H1 (cell line): Measurements from ENCODE around the gene SELENOS. TPM values are rescaled to one million over a fixed set of nuclear protein-coding genes. Genes with fewer than 3 reads are reported as not detected.

Source experiments
- CTCF ChIA-PET: fragments of 300-600 bp; sonication (Branson Sonifier 250); formaldehyde crosslinking; loops from one replicate; lab custom pipeline; 2021; ENCODE audit not compliant: partially characterized antibody; lab: Charles Lee
- POLR2A ChIA-PET: fragments of 300-600 bp; sonication (Branson Sonifier 250); formaldehyde crosslinking; loops from one replicate; lab custom pipeline; 2021; ENCODE audit warnings: inconsistent platforms; ENCODE audit not compliant: partially characterized antibody; lab: Charles Lee
- DNase-seq, 2 experiments: peaks; one replicate each; pipeline versions ENCODE4 v3.0.0 to v3.0.0-alpha.2; 2010 to 2022; ENCODE audit warnings: low spot score in 2 of 2, low read depth in 1 of 2, mixed read lengths in 1 of 2
- FAIRE-seq: peaks from 2 replicates; lab custom pipeline; 2011; peaks lifted over from hg19 to GRCh38; lab: Jason Lieb, UNC
- H2AFZ ChIP-seq: 2 replicates; pipeline ENCODE4 v1.8.1; 2012; ENCODE audit warnings: low read length, inconsistent platforms
- H2AK5ac ChIP-seq: 2 replicates; pipeline ENCODE4 v1.6.1; 2013; ENCODE audit warnings: low read depth, low read length
- H2BK120ac ChIP-seq: replicated peaks from 2 replicates; pipeline ENCODE3; 2013; ENCODE audit warnings: low read depth, low read length, inconsistent platforms
- H2BK12ac ChIP-seq: 2 replicates; pipeline ENCODE4 v1.6.1; 2013; ENCODE audit warnings: low read depth, low read length
- H2BK15ac ChIP-seq: 2 replicates; pipeline ENCODE4 v1.6.1; 2013; ENCODE audit warnings: low read length
- H2BK20ac ChIP-seq: 2 replicates; pipeline ENCODE4 v1.6.1; 2013; ENCODE audit warnings: low read length
- H2BK5ac ChIP-seq: 2 replicates; pipeline ENCODE4 v1.6.1; 2013; ENCODE audit warnings: low read depth, low read length
- H3K14ac ChIP-seq: 2 replicates; pipeline ENCODE4 v1.6.1; 2013; ENCODE audit warnings: inconsistent platforms; ENCODE audit not compliant: insufficient read length
- H3K18ac ChIP-seq: 2 replicates; pipeline ENCODE4 v1.6.1; 2013; ENCODE audit warnings: low read length; ENCODE audit errors: extremely low read depth
- H3K23ac ChIP-seq: 2 replicates; pipeline ENCODE4 v1.6.1; 2013; ENCODE audit warnings: inconsistent platforms; ENCODE audit not compliant: insufficient read length
- H3K23me2 ChIP-seq: 2 replicates; pipeline ENCODE4 v1.6.1; 2013; ENCODE audit warnings: low read depth, low read length
- H3K27ac ChIP-seq: 2 replicates; pipeline ENCODE4 v1.6.1; 2011; ENCODE audit warnings: low read depth, low read length, inconsistent platforms
- H3K27me3 ChIP-seq, 4 experiments: replicated peaks in 1 of 4; 1 replicate in 1 of 4; 2 replicates in 3 of 4; pipeline versions ENCODE4 v1.6.1 to v1.8.1; 2011 to 2013; ENCODE audit warnings: low read length in 3 of 4, mild to moderate bottlenecking in 3 of 4, inconsistent platforms in 2 of 4, mixed read lengths in 2 of 4, moderate library complexity in 1 of 4; ENCODE audit not compliant: control insufficient read depth in 3 of 4, insufficient read depth in 3 of 4; ENCODE audit errors: extremely low read depth in 1 of 4
- H3K36me3 ChIP-seq, 4 experiments: 2 replicates each; pipeline versions ENCODE4 v1.6.1 to v1.8.1; 2011 to 2013; ENCODE audit warnings: mild to moderate bottlenecking in 4 of 4, low read length in 3 of 4, moderate library complexity in 2 of 4, control low read depth in 1 of 4, inconsistent platforms in 1 of 4; ENCODE audit not compliant: insufficient read depth in 4 of 4, control insufficient read depth in 2 of 4
- H3K4ac ChIP-seq: replicated peaks from 2 replicates; pipeline ENCODE3; 2013; ENCODE audit warnings: low read length, low read depth, mixed read lengths, inconsistent platforms; ENCODE audit not compliant: insufficient read length
- H3K4me1 ChIP-seq, 4 experiments: replicated peaks in 1 of 4; 1 replicate in 1 of 4; 2 replicates in 3 of 4; pipeline versions ENCODE4 v1.6.1 to v1.8.1; 2011 to 2013; ENCODE audit warnings: low read length in 3 of 4, inconsistent platforms in 2 of 4, mixed read lengths in 1 of 4; ENCODE audit not compliant: insufficient read depth in 4 of 4, control insufficient read depth in 3 of 4
- H3K4me2 ChIP-seq, 2 experiments: 2 replicates each; pipeline versions ENCODE4 v1.6.1 to v1.8.1; 2011 to 2013; ENCODE audit warnings: low read depth in 2 of 2, low read length in 2 of 2, control low read depth in 1 of 2, inconsistent platforms in 1 of 2, mild to moderate bottlenecking in 1 of 2; ENCODE audit not compliant: insufficient read depth in 1 of 2
- H3K4me3 ChIP-seq, 4 experiments: fragments of 200-600, 300-600 bp in 1 of 4; sonication (generic), shearing (Covaris generic), sonication (Bioruptor Twin) in 1 of 4; 2 replicates each; pipeline versions ENCODE4 v1.5.1 to v1.8.1; 2011 to 2016; ENCODE audit warnings: low read length in 4 of 4, low read depth in 3 of 4, control low read depth in 2 of 4, inconsistent platforms in 2 of 4, mild to moderate bottlenecking in 2 of 4, mixed read lengths in 1 of 4, moderate library complexity in 1 of 4; ENCODE audit not compliant: insufficient read depth in 2 of 4; ENCODE audit errors: extremely low read depth in 1 of 4
- H3K56ac ChIP-seq: replicated peaks from 2 replicates; pipeline ENCODE3; 2013; ENCODE audit warnings: low read depth, mild to moderate bottlenecking, mixed read lengths, low read length, inconsistent platforms; ENCODE audit not compliant: insufficient read length
- H3K79me1 ChIP-seq: 2 replicates; pipeline ENCODE4 v1.6.1; 2013; ENCODE audit warnings: low read depth, low read length, control low read depth
- H3K79me2 ChIP-seq, 2 experiments: 2 replicates each; pipeline versions ENCODE4 v1.6.1 to v1.8.1; 2012 to 2013; ENCODE audit warnings: low read length in 2 of 2, mild to moderate bottlenecking in 2 of 2, inconsistent platforms in 1 of 2; ENCODE audit not compliant: insufficient read depth in 2 of 2, control insufficient read depth in 1 of 2
- H3K9ac ChIP-seq, 4 experiments: replicated peaks in 1 of 4; 1 replicate in 1 of 4; 2 replicates in 3 of 4; pipeline versions ENCODE4 v1.6.1 to v1.8.1; 2011 to 2013; ENCODE audit warnings: low read depth in 3 of 4, low read length in 3 of 4, control low read depth in 2 of 4, mild to moderate bottlenecking in 2 of 4, moderate library complexity in 2 of 4, inconsistent platforms in 1 of 4; ENCODE audit errors: extremely low read depth in 1 of 4
- H3K9me3 ChIP-seq, 2 experiments: 2 replicates each; pipeline versions ENCODE4 v1.6.1 to v1.8.1; 2012 to 2013; ENCODE audit warnings: mild to moderate bottlenecking in 2 of 2, moderate library complexity in 2 of 2, control low read depth in 1 of 2, inconsistent platforms in 1 of 2, low read depth in 1 of 2, low read length in 1 of 2, mixed read lengths in 1 of 2; ENCODE audit not compliant: insufficient read depth in 2 of 2
- H4K20me1 ChIP-seq, 2 experiments: replicated peaks in 1 of 2; 2 replicates each; pipeline versions ENCODE3 to v1.8.1; 2011 to 2013; ENCODE audit warnings: inconsistent platforms in 2 of 2, low read length in 2 of 2, mild to moderate bottlenecking in 1 of 2; ENCODE audit not compliant: insufficient read depth in 2 of 2, control insufficient read depth in 1 of 2
- H4K5ac ChIP-seq: 2 replicates; pipeline ENCODE4 v1.6.1; 2013; ENCODE audit warnings: low read length, low read depth, mixed read lengths, inconsistent platforms; ENCODE audit not compliant: insufficient read length
- H4K8ac ChIP-seq: 2 replicates; pipeline ENCODE4 v1.8.0; 2013; ENCODE audit warnings: mild to moderate bottlenecking, moderate library complexity, low read length, inconsistent platforms; ENCODE audit not compliant: insufficient read depth; ENCODE audit errors: extremely low read depth
- H4K91ac ChIP-seq: replicated peaks from 2 replicates; pipeline ENCODE3; 2013; ENCODE audit warnings: low read length, mixed read lengths, inconsistent platforms; ENCODE audit not compliant: insufficient read length
- CEBPB ChIP-seq: IDR thresholded peaks from 2 replicates; pipeline ENCODE4 v1.6.1; 2012; ENCODE audit warnings: low read depth, low read length
- E2F6 ChIP-seq: IDR thresholded peaks from 2 replicates; pipeline ENCODE4 v1.6.1; 2012; ENCODE audit warnings: inconsistent platforms
- GABPA ChIP-seq: IDR thresholded peaks from 2 replicates; pipeline ENCODE4 v1.6.1; 2011; ENCODE audit warnings: mild to moderate bottlenecking, low read length, moderate library complexity, borderline replicate concordance; ENCODE audit not compliant: insufficient read depth
- GTF2F1 ChIP-seq: IDR thresholded peaks from 2 replicates; pipeline ENCODE4 v1.6.1; 2012; ENCODE audit warnings: low read depth, low read length, improper control_type of control experiment, borderline replicate concordance
- JUN ChIP-seq: IDR thresholded peaks from 2 replicates; pipeline ENCODE4 v1.6.1; 2011; ENCODE audit warnings: low read depth, mild to moderate bottlenecking, improper control_type of control experiment, low read length
- JUND ChIP-seq: IDR thresholded peaks from 2 replicates; pipeline ENCODE4 v1.6.1; 2011; ENCODE audit warnings: mild to moderate bottlenecking, improper control_type of control experiment, low read length
- KDM4A ChIP-seq: IDR thresholded peaks from one replicate; pipeline ENCODE4 v1.7.1; 2012; ENCODE audit warnings: low read depth, mild to moderate bottlenecking, moderate library complexity, low read length, inconsistent platforms; ENCODE audit not compliant: severe bottlenecking
- MAX ChIP-seq: IDR thresholded peaks from 2 replicates; pipeline ENCODE4 v1.6.1; 2012; ENCODE audit warnings: inconsistent platforms
- RAD21 ChIP-seq, 2 experiments: IDR thresholded peaks in 1 of 2; conservative IDR thresholded peaks in 1 of 2; 2 replicates each; pipeline ENCODE4 v1.6.1; 2011; ENCODE audit warnings: low read depth in 2 of 2, low read length in 2 of 2, improper control_type of control experiment in 1 of 2, inconsistent platforms in 1 of 2, mild to moderate bottlenecking in 1 of 2, moderate library complexity in 1 of 2
- SP1 ChIP-seq: IDR thresholded peaks from 2 replicates; pipeline ENCODE4 v1.6.1; 2011; ENCODE audit warnings: low read depth, low read length
- TBP ChIP-seq: IDR thresholded peaks from 2 replicates; pipeline ENCODE4 v1.6.1; 2011; ENCODE audit warnings: low read depth, low read length, improper control_type of control experiment
- TCF12 ChIP-seq: IDR thresholded peaks from 2 replicates; pipeline ENCODE4 v1.6.1; 2011; ENCODE audit warnings: low read depth, mild to moderate bottlenecking, low read length
- WGBS, 2 experiments: shearing (Covaris generic) in 1 of 2; methylation state at CpG; one replicate each; pipeline versions ENCODE4 v1.1.6 to v1.1.7; 2013 to 2015; ENCODE audit warnings: low lambda C conversion rate in 2 of 2, mixed read lengths in 2 of 2, inconsistent platforms in 1 of 2, low coverage in 1 of 2, missing lambda C conversion rate in 1 of 2; ENCODE audit not compliant: insufficient replicate concordance in 2 of 2, insufficient coverage in 1 of 2, insufficient read length in 1 of 2; ENCODE audit errors: extremely low coverage in 1 of 2, missing lambda C conversion rate in 1 of 2; 5-methylcytosine and 5-hydroxymethylcytosine counted together
- polyA plus RNA-seq, 7 experiments: library from polyadenylated mRNA; depleted of rRNA in 3 of 7; stranded (reverse) in 5 of 7; unstranded in 2 of 7; fragments of >200 nt in 5 of 7; fragments of 200-250 nt in 2 of 7; gene quantifications; 1 replicate in 5 of 7; 2 replicates in 1 of 7; 4 replicates in 1 of 7; pipeline versions ENCODE4 v1.2.1 to v1.2.3, GENCODE V29; 2011 to 2013; ENCODE audit warnings: missing spikeins in 2 of 7, mixed read lengths in 2 of 7
- total RNA-seq: library from RNA; stranded (reverse); fragmentation: NEBNext Ultra II Directional; extraction: Animal tissue kit (Norgen Biotek cat#: 25700); gene quantifications from 2 replicates; pipeline ENCODE4 v1.2.1, GENCODE V29; 2021

The SELENOS gene
- total and polyA plus RNA-seq, 2 of the 8 experiments (the other 6 are each of a cell fraction or from before 2014, with no cell fraction given) = 45.1 to 46.0 TPM

- Histone ChIP-seq H3K4me1 (peaks cover 0 to 5% (median 0%) of the 10 kb centered on the region in 4 experiments; a peak in 1 of 7 replicates), H3K27me3 (no peaks in the 10 kb centered on the region), H3K4me3 (no peak overlapping the region), H2BK120ac (no peak overlapping the region), H3K79me1 (no peaks in the 10 kb centered on the region), H3K27ac (no peak overlapping the region), H3K23ac (no peak overlapping the region), H3K4ac (no peak overlapping the region), H3K36me3 (no peaks in the 10 kb centered on the region), H4K5ac (no peak overlapping the region), H3K9me3 (no peaks in the 10 kb centered on the region), H2AK5ac (no peak overlapping the region), H3K56ac (no peak overlapping the region), H3K79me2 (no peaks in the 10 kb centered on the region), H2BK15ac (no peak overlapping the region), H2AFZ (no peak overlapping the region), H3K4me2 (no peak overlapping the region), H4K20me1 (no peaks in the 10 kb centered on the region), H3K9ac (0 out of 7 replicates have a peak overlapping the region, but pooled peaks of 1 of the 4 experiments have one; percentile 8), H2BK5ac (no peak overlapping the region), H2BK12ac (no peak overlapping the region), H4K8ac (peak overlapping the region; percentile 1), H4K91ac (no peak overlapping the region), H3K18ac (no peak overlapping the region), H3K14ac (no peak overlapping the region), H3K23me2 (no peaks in the 10 kb centered on the region), H2BK20ac (no peak overlapping the region)
- DNase-seq = no peak
- CTCF ChIA-PET = interaction anchor here (0.7 to 1.6 kb wide), 6 partner anchors 8 to 327 kb away, joined by 3 to 10 read pairs (median 4); no protein-coding TSS in a partner anchor
- WGBS, 2 experiments = 91% methylated on average over 21 of the region's 21 CpGs; no CpG with 5 or more reads in 1 of the 2 experiments
- no peak for FAIRE-seq
- POLR2A ChIA-PET = no interaction called here
- TF ChIP-seq GTF2F1 = no peak
- TF ChIP-seq CEBPB = no peak
- no peak for TF ChIP-seq JUND
- no peak for TF ChIP-seq KDM4A
- TF ChIP-seq TBP = no peak
- TF ChIP-seq TCF12 = no peak
- no peak for TF ChIP-seq RAD21 (IDR thresholded peaks at IDR 0.05 in 1 of 2, conservative IDR thresholded peaks at IDR 0.05 in 1 of 2; ENCODE audit: low read depth in 2 of 2, low read length in 2 of 2)
- TF ChIP-seq MAX = no peak
- TF ChIP-seq SP1 = no peak
- no peak for TF ChIP-seq GABPA
- TF ChIP-seq E2F6 = no peak
- no peak for TF ChIP-seq JUN
Measured at GRCh38 chr15:101313041-101313761, 35.9 kb upstream of the SELENOS start.
